ENCODE data around the gene MICOS13. TPM values are rescaled to one million over a fixed set of nuclear protein-coding genes. Genes with fewer than 3 reads are reported as not detected.

MICOS13 gene
- total RNA-seq, 1 experiment from 2014 or later, result 32.5 TPM

- TF ChIP-seq IRF1 (CRISPR knock-in tag; IDR thresholded peaks at IDR 0.05) (no peak), ESRRA (CRISPR knock-in tag; IDR thresholded peaks at IDR 0.05; ENCODE audit: borderline replicate concordance) (no peak), PRDM15 (CRISPR knock-in tag; IDR thresholded peaks at IDR 0.05) (no peak)
These were observed 20.3 kb upstream of the MICOS13 start (continued) for GRCh38 chr19:5700455-5701092.

- Mint-ChIP-seq H3K27ac (no peak overlapping the region), H3K9me3 (peaks cover 5% of the 10 kb centered on the region; the same call in 1 of the 2 replicates), H3K4me3 (no peak overlapping the region), H3K27me3 (ENCODE audit: low read depth) (no peaks in the 10 kb centered on the region), H3K36me3 (peaks cover 55% of the 10 kb centered on the region), H3K4me1 (no peaks in the 10 kb centered on the region)
- TF ChIP-seq NFATC4 (CRISPR knock-in tag; IDR thresholded peaks at IDR 0.05) (no peak), IRF2 (CRISPR knock-in tag; IDR thresholded peaks at IDR 0.05; ENCODE audit: borderline replicate concordance, low read depth) (no peak), FOXK1 (CRISPR knock-in tag; IDR thresholded peaks at IDR 0.05) (no peak), ZMAT4 (CRISPR knock-in tag; IDR thresholded peaks at IDR 0.05) (no peak), KAT7 (CRISPR knock-in tag; IDR thresholded peaks at IDR 0.05; ENCODE audit: borderline replicate concordance) (no peak), GABPB1 (CRISPR knock-in tag; IDR thresholded peaks at IDR 0.05) (no peak), AR (CRISPR knock-in tag; IDR thresholded peaks at IDR 0.05) (no peak), CREB1 (CRISPR knock-in tag; IDR thresholded peaks at IDR 0.05) (no peak), GTF2I (CRISPR knock-in tag; conservative IDR thresholded peaks at IDR 0.05) (no peak), SOX15 (CRISPR knock-in tag; IDR thresholded peaks at IDR 0.05) (no peak), CTCF (IDR thresholded peaks at IDR 0.05) (no peak), ELF4 (CRISPR knock-in tag; IDR thresholded peaks at IDR 0.05; ENCODE audit: low read depth) (no peak), NFE2L1 (CRISPR knock-in tag; IDR thresholded peaks at IDR 0.05) (no peak), JUN (CRISPR knock-in tag; IDR thresholded peaks at IDR 0.05) (no peak)
- CTCF ChIA-PET, result interaction anchor here (1.9 to 2.1 kb wide), 2 partner anchors 9 to 12 kb away, joined by 7 to 8 read pairs; partner anchors contain the start of gene RPL36
- DNase-seq (ENCODE audit: low spot score), result no peak
- POLR2A ChIA-PET, result no interaction called here
- ATAC-seq, result no peak
These were observed 18.5 kb upstream of the MICOS13 start for GRCh38 chr19:5698635-5699422.
